Kasumi-1 (cell line): ENCODE data around the gene EMILIN1.
"Not testable (repeated sequence)": the region's sequence is repeated elsewhere in the genome, so short reads cannot be mapped to it uniquely, and the experiment has no call there.

ENCODE experiments used
- DNase-seq, 2 experiments: peaks; one replicate each; lab custom pipeline; 2025; lab: John Stamatoyannopoulos, UW

The EMILIN1 gene

DNA sequence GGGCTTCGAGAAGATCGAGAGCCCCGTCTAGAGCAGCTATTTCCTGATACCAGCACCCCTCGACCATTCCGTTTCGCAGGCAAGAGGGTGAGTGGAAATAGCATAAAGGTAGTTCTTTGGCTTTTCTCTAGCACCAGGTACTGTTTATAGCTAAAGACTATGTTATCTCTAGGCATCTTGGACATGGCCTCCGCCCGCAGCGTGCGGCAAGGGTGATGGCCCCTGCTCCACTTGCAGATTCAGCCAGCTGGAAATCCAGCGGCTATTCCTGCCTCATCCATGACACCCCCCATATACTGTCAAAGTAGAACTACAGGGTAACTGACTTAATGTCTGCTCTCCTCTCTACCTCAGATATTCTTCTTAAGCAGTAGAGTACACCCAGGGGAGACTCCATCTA lies 23.7 kb upstream of the EMILIN1 start:
- no peak for DNase-seq

DNA sequence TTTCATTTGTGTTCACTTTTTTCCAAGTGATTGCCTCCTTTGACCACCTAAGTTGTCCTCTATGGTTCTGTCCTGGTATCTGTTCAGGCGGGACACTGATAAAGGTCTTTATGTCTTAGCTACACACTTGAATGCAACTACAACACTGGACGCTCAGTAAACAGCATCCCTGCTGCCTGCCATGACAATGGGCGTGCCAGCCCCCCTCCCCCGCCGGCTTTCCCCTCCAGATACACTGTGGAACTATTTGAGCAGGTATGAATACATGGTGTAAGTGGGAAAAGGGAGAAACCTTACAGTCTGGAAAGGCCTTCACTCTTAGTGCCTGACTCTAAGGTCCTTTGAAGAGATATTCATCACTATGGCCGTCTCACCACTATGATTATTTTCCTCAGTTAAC lies 21.2 kb upstream of the EMILIN1 start:
- DNase-seq = no peak

DNA sequence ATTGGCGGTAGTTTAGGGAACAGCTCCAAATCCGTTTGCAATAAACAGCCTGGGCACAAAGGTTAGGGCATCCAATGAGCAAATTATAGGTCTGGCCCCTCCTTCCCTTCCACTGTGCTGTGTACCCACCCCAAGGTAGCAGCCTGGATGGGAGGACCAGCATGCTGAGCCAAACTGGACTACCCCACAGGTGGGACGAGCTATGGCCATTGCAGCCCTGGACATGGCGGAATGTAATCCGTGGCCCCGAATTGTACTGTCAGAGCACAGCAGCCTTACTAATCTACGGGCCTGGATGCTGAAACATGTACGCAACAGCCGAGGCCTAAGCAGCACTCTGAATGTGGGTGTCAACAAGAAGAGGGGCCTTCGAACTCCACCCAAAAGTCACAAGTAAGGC lies 20.2 kb upstream of the EMILIN1 start:
- no peak for DNase-seq

DNA sequence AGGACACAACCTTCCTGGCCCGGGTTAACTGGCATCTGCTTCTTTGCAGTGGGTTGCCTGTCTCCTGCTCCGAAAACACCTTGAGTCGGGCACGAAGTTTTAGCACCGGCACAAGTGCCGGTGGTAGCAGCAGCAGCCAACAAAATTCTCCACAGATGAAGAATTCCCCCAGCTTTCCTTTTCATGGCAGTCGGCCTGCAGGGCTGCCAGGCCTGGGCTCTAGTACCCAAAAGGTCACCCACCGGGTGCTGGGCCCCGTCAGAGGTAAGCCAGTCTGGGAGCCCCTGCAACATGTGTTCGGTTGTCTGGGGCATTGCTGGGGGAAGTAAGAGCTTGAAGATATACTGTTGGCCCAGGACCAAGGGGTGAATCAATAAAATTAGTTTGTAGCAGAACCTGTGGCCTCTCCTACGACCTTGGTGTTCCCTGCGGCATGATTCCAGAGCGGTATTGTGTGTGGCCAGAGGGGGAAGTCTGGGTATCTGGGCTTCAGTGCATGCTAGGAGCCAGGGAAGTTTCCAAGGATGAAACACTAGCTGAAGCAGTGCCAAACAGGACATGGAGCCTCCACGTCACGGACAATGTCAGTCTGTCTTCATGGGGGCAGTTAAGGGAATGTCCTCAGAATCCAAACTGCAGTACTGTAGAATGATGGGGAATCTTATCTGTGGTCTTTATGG lies 19.1 kb upstream of the EMILIN1 start:
- no peak for DNase-seq

DNA sequence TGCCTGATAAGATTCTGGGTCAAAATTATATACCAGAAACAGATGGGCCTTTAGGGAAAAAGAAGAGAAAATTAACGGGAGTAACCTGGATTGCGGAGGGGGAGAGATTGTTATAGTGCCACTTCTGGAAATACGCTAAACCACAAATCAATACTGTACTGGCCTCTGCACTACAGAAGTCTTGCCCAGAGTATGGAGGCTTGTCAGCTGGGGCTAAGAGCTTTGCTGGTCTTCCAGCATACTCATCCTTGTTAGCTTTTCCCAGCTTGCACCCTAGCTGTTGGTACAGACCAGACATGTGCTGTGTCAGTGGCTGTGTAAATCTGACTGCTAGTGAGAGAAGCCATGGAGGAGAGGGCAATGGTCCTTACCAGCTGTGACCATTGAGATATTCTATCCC lies 18.1 kb upstream of the EMILIN1 start:
- no peak for DNase-seq

DNA sequence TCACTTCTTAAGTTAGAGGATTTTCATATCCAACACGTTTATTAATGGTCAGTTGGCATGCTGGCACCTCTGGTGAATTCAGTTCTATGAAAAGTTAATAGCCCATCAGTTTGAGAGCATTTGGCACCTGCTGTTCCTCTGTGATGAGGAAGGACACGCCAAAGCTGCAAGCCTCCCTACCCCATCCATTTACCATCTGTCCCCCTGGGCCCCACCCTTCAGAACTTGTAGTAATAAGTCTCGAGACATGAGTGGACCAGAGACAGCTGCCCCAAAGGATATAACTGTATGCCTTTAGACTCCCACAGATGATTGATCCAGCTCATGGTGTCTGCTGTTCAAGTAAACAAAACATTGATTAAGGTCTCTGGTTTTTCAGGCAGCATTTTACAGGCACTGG lies 13.3 kb upstream of the EMILIN1 start:
- no peak for DNase-seq

DNA sequence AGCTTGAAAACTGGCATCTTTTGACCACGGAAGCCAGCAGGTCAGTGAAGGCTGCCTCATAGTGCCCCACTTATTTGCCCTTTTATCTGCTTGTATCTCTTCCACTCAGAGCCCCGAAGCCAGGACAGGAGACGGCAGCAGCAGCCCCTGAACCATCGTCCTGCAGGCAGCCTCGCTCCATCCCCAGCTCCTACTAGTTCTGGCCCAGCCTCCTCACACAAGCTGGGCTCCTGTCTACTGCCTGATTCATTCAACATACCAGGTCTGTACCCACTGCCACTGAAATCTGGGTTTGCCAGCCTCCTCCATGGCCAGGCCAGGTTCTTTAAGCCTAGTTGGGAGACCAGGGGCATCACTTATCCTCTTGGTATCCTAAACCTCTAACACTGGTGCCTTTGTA lies 11.0 kb upstream of the EMILIN1 start:
- DNase-seq = no peak

DNA sequence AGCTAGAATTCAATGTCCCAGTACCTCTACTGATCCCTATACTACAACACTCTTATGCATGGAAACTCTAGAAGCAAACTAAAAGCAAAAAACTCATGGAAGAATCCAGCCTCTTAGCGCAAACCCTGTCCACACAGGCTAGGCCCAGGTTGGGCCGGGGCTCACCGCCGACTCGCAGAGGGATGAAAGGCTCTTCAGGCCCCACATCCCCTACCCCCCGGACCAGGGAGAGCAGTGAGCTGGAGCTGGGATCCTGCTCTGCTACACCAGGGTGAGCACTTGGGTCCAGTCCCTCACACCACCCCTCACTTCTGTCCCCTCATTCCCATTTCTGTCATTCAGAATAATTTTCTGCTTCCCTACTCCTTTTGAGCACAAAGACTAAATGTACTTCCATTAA lies 9.0 kb upstream of the EMILIN1 start:
- no peak for DNase-seq

DNA sequence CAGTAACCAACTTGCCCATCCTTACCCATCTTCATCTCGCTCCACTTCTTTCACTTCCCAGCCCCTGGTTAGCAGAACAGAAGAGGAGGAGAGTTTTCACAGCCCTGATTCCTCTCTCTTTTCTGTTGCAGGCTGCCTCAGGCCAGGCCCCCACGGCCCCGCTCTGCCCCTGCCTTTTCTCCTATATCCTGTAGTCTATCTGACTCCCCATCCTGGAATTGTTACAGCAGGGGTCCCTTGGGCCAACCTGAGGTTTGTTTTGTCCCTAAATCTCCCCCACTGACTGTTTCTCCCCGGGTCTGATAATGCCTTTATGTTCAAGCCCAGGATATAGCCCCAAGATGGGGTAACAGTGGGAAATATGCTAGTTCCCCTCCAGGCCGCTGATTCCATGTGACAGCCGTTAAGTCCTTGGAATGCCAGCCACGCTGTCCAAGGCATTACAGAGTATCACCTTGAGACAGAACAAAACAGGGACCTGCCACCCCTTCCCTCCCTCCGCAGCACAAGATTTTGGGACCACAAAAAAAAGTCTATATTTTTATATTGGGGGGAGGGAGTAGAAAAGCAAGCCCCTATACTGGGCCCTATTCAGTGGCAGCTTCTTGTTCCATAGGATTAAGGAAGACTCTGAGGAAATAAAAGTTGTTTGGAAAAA lies 8.3 kb upstream of the EMILIN1 start:
- DNase-seq = no peak

DNA sequence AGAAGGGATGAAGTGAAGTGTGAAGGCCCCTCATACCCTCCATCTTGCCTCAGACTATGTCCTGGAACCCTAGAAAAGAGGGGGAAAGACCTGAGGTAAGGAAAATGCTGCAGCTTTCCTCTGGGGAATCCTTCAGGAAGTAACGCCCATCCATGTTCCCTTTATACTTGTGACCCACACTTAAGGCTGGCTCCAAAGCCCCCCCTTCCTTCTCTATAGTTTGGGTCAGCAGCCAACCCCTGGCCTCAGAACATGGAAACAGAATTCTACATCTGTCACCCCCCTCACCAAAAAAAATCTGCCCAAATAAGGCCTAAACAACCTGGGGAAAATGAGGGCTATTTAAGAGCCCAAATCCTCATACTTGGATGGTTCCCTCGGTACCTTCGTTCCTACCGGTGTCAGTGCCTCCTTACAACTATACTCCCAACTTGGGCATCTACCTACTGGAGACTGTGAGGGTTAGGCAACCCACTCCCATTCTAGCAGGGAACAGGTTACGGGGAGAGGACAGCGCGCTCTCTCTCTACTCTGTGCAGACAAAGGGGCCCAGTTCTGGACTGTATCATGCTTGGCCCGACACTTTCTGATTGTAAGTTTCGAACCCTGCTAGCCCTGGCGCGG lies 7.7 kb upstream of the EMILIN1 start:
- DNase-seq = no peak

DNA sequence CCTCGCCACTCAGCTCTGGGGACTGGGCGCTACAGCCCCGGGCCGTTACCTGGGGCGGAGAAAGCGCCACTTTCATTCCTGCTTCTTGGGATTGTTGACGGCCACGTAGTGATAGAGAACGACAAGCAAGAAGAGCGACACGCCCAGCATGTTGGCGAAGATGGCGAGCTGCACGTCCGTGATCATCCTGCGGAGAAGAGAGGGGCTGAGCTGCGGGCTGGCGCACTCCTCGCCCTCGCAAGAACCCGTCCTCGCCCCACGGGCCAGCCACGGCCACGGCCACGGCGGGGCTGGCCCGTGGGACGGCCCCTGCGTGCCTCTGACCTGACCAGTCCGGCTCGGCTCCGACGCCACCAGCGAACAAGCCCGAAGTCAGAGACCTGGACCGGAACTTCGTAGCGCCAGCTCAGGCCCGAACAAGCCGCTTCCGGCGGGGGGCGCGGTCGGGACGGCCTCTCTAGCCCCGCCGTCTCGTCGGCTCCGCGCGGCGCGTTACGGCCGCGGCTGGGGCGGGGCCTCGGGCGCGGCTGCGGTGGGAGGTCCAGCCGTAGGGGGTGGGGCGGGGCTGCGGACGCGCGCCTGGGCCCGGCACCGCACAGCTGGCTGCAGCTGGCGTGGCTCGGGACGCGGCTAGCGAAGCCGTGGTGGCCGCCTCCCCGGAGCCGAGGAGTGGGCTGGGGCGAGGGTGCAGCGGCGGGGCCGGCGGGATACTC lies 7.0 kb upstream of the EMILIN1 start, which contains the start of gene OST4:
TSS of gene OST4 (minus strand) at position 378 of the 713 bp plus-strand sequence.
- peak; percentile 74 to 81 for DNase-seq

DNA sequence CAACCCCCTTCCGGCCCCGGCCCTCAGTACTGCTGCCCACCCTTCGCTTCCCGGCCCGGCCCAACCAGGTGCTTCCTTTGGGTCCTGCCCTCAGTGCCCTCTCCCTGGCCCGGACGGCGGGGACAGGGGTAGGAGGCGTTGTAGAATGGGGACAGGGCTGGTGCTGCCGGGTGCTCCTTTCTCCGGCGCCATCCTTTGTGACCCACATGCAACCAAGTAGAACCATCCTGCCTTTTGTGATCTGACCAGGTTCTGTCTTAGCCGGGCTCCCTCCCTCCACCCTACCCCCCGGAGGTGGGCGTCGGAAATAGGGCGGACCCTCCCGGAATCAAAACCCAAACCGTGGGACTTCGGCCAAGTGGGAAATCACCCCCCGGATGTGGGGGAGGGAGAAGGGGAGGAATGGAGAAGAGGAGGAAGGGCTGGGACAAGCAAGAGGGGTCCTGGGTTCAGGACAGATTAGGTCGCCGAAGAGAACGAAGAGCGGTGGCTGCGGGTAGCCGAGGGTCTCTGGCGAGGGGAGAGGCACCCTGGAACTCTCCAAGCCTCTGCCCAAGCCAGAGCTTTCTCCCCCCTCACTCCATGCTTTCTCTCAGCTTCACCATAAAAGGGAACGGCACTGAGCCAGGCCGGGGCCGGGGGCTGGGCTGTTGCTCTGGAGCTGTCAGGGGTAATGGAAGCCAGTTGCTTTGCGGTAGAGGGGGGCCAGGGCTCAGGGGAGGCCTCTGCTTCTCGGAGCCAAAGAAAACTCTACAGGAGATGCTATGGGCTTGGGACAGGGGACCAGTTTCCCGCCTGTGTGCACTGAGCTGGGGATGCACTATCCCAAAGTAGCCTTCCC lies 6.2 kb upstream of the EMILIN1 start:
- peak; percentile 15 to 63 for DNase-seq

DNA sequence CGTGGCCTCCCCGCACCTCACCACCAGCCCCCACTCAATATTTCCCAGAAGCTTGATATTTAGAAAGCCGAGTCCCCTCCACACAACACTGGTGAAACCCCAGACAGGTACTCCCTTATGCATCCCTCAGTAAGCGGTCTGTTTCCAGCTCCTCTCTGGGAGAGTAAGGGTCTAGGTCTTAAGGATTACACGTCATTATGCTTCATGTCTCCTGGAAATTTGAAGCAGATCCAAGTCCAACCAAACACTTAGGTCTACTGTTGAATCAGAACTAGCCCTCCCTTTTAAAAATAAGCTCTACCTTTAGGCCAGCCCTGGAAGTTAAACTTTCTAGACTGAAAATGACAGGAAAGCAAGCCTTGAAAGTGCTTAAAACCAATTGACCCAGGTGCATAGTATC lies 5.5 kb upstream of the EMILIN1 start:
- DNase-seq = no peak

DNA sequence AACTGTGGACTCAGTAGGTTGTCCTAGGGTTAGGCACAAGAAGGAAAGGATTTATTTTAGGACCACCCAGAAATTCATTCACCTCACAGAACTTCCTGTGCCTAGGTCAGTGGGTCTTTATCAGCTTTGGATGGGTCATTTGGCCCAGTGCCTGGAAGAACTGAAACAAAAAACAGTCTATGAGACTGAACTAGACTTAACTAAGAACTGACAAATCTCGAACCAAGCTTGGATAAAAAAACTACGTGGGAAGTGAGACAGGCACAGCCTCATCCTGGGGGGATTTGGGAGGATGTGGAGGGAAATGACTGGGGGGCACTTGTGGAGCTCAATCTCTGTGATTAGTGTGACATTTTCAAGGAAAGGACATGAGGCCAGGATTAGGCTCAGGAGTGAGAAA lies 4.6 kb upstream of the EMILIN1 start:
- DNase-seq = no peak

DNA sequence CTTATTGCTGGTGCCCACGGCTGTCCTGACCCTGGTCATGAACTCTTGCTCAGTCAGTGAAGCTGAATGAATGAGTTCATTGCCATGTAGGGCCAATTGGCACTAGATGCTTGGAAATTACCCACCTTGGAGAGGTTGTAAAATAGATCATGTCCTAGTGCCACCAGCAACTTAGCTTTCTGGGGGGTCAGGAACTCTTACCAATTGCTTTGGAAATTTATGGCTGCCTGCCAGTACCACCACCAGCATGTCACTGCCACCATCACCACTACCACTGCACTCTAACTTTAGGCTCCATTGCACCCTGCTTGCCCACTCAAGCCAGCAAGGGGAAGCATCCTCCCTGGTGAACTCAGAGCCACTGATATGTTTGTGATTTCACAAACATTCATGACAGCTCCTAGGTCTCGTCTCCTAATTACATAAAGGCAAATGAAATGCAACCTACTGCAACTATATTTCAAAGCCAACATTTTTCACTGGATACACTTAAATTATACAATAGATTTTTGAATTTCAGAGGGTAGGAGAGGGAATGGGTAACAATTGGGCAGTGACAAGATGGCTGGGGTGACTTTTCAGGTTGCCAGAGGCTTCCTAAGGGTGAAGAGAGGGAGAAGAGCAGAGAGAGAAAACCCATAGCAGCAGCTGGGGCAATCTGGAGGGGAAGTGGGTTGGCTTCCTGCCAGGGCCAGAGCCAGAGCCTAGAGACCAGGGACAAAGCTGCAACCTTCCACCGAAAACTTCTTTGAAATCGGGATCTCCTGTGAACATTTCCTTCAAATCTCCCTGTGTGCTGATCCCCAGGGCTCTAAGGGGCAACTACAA lies 3.5 kb upstream of the EMILIN1 start:
- peak; percentile 50 to 53 for DNase-seq

DNA sequence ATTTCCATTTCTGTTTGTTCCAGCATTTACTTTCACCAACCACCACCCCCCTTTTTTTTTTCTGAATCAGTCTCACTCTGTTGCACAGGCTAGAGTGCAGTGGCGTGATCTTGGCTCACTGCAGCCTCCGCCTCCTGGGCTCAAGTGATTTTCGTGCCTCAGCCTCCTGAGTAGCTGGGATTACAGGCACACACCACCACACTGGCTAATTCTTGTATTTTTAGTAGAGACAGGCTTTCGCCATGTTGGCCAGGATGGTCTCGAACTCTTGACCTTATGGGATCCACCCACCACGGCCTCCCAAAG lies 2.9 kb upstream of the EMILIN1 start:
- DNase-seq = not testable (repeated sequence)

DNA sequence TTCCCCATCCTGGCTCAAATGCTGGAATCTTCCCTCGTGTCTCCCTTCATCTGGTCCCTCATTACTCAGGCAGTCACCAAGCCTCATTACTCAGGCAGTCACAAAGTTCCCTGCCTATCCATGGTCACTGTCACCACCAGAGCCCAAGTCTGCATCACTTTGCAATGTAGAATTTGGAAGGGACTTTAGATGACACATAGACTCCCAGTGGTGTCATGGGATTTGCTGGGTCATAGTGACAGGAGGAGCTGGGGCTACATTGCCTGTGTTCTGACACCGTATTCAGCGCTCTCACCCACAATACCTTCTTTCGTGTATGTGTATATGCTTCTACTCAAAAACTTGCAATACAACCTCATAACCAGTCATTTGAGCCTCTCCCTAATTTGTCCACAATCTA lies 2.1 kb upstream of the EMILIN1 start:
- DNase-seq = no peak

DNA sequence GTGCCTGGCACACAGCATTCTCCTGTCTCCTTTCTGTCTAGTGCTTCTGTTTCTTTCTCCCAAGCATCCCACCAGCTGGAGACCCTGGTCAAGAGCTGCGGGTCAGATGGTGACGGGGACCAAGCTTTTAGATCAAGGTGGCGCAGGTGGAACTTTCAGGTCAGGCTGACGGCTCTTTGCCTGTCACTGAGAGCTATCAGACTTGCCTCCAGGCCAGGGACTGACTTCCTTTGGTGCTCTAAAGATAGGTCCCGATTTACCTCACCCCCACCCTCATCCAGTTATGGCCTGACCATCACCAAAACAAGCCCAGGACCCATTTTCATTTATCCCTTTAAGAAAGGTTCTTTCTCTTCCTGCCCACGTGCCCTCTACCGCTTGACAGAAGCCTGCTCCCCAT lies 1.2 kb upstream of the EMILIN1 start:
- no peak for DNase-seq

DNA sequence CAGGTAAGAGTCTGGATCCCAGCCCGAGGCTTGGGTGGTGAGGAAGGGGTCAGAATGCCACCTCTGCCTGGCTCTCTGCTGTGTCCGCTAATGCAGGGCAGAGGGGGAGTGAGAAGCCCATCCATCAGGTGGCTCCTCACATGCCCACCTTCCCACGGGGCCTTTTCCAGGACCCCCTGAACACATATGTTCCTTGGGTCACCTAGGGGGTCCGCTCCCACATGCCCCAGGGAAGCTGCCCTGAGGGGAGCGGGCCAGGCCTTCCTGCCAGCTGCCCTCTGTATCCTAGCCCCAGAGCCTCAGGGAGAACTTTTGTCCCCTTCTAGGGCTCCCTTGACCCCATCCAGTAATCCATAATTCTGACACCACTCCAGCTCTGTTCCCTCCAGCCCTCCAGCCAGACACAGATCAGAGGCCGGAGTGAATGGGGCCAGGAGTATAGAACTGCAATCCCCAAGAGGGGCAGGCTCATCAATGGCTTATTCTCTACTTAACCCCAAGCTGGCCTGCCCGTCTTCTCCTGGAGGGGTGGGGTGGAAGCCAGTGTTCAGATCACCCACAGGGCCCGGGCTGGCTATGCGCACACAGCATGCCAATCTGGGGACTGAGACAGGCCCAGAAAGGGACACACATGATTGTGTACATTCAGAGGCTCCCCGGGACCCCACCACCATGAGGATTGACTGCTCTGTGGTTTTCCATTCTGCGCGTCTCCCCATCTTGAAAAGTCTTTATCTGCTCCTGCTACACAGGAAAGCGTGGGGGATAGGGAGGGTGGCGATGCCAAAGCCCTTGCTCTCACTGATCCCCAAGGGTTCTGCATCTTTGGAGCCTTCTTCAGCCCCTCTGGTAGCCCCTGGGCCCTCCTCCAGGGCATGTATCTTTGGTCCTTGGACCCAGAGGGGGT lies 1.1 kb downstream of the EMILIN1 start:
- DNase-seq = no peak

DNA sequence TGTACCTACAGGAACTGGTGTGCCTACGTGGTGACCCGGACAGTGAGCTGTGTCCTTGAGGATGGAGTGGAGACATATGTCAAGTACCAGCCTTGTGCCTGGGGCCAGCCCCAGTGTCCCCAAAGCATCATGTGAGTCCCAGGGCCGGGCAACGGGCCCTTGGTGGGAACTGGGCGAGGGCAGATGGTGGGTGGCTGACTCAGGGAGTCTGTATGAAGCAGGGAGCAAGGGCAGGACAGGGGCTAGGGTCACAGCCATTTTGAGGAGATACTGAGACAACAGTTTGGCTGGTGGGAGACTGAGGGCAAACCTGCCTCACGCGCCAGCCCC lies 1.7 kb downstream of the EMILIN1 start:
- no peak for DNase-seq
